Stimulated activated CD8-positive, alpha-beta memory T cell treated with anti-CD3 and anti-CD28 coated beads, Interleukin-7, amount 100 ng/mL, for 48 hours (primary cell): Measurements from ENCODE around the gene IER3.
A peak's percentile ranks its signal among the peaks of the same experiment; 100 is the strongest.

ENCODE experiments used
- DNase-seq, 2 donors: peaks; one replicate each; pipeline ENCODE4 v3.0.0-alpha.2; 2020; ENCODE audit warnings: low read depth in 1 of 2; ENCODE audit errors: extremely low read depth in 1 of 2

IER3 gene

GRCh38 chr6:30749554-30750378, 5.4 kb upstream of the IER3 start:
- DNase-seq, result no peak

- DNase-seq, result no peak
These were observed 4.6 kb upstream of the IER3 start for GRCh38 chr6:30748851-30749540.

GRCh38 chr6:30747902-30748769, 3.8 kb upstream of the IER3 start:
- DNase-seq, result no peak

GRCh38 chr6:30747300-30747687, 2.9 kb upstream of the IER3 start:
- DNase-seq, result no peak

GRCh38 chr6:30743099-30744053, 971 bp downstream of the IER3 start:
- DNase-seq, result no peak

- peak; percentile 97 to 99 for DNase-seq
These were observed 1.8 kb downstream of the IER3 start, which contains the start of gene FLOT1 for GRCh38 chr6:30742316-30743098. Gene FLOT1, minus strand, starts transcription at chr6:30742687. Its CDS starts 498 bp downstream, at chr6:30742189.

GRCh38 chr6:30741789-30742315, 2.5 kb downstream of the IER3 start:
- DNase-seq, result no peak

- no peak for DNase-seq
These were observed 3.1 kb downstream of the IER3 start for GRCh38 chr6:30741063-30741779.

- DNase-seq, result no peak
These were observed 3.8 kb downstream of the IER3 start for GRCh38 chr6:30740540-30740870.

- no peak for DNase-seq
These were observed 5.8 kb downstream of the IER3 start for GRCh38 chr6:30738532-30738931.

- DNase-seq, result no peak
These were observed 8.6 kb downstream of the IER3 start for GRCh38 chr6:30735668-30736314.

GRCh38 chr6:30732237-30732943, 12.0 kb downstream of the IER3 start:
- no peak for DNase-seq

GRCh38 chr6:30730601-30731435, 13.5 kb downstream of the IER3 start:
- peak; percentile 69 to 78 for DNase-seq

GRCh38 chr6:30727920-30728553, 16.3 kb downstream of the IER3 start:
- no peak for DNase-seq

- no peak for DNase-seq
These were observed 17.6 kb downstream of the IER3 start for GRCh38 chr6:30726506-30727413.
